ENCODE data around the gene IFNA6.

IFNA6 gene

GRCh38 chr9:21340735-21341134 is 10.0 kb downstream of the IFNA6 start:
- Histone ChIP-seq H3K4me3 (ENCODE audit: low read length) (no peak overlapping the region), H3F3A (ENCODE audit: insufficient read depth, low read length) (no peaks in the 10 kb centered on the region), H2AFZ (ENCODE audit: low read length) (no peak overlapping the region), H3K79me2 (ENCODE audit: low read length) (no peaks in the 10 kb centered on the region), H3K9me3 (replicated peaks; ENCODE audit: insufficient read depth, low read length) (no peaks in the 10 kb centered on the region), H3K9ac (ENCODE audit: low read length) (no peak overlapping the region), H3K9me2 (replicated peaks; ENCODE audit: insufficient read depth, low read length) (no peaks in the 10 kb centered on the region), H3K4me2 (ENCODE audit: low read depth, low read length) (no peak overlapping the region), H3K27me3 (replicated peaks; ENCODE audit: insufficient read depth, low read length) (no peaks in the 10 kb centered on the region; the same call in 1 of the 2 replicates), H3K27ac (ENCODE audit: low read length) (no peak overlapping the region), H3K4me1 (ENCODE audit: low read length) (no peaks in the 10 kb centered on the region), H4K20me1 (ENCODE audit: insufficient read depth, low read length) (no peaks in the 10 kb centered on the region), H3K36me3 (replicated peaks; ENCODE audit: insufficient read depth, low read length) (no peaks in the 10 kb centered on the region)
- DNase-seq: no peak
- TF ChIP-seq EZH2 (optimal IDR thresholded peaks at IDR 0.05; ENCODE audit: low read depth, low read length) (no peak), EZH2phosphoT487 (IDR thresholded peaks at IDR 0.05; ENCODE audit: low read length) (no peak), CTCF (IDR thresholded peaks at IDR 0.05; ENCODE audit: low read length) (no peak)

- Histone ChIP-seq H3K4me3 (ENCODE audit: low read length) (no peak overlapping the region), H3K79me2 (ENCODE audit: low read length) (peaks cover 36% of the 10 kb centered on the region), H3K9ac (ENCODE audit: low read length) (no peak overlapping the region), H3K27me3 (replicated peaks; ENCODE audit: insufficient read depth, low read length) (no peaks in the 10 kb centered on the region; the same call in 1 of the 2 replicates), H3K4me1 (ENCODE audit: low read length) (no peaks in the 10 kb centered on the region; the same call in 1 of the 2 replicates), H3K27ac (ENCODE audit: low read length) (no peak overlapping the region), H2AFZ (ENCODE audit: low read length) (no peak overlapping the region), H3K36me3 (replicated peaks; ENCODE audit: insufficient read depth, low read length) (no peaks in the 10 kb centered on the region; the same call in 1 of the 2 replicates), H3F3A (ENCODE audit: insufficient read depth, low read length) (no peaks in the 10 kb centered on the region), H3K9me3 (replicated peaks; ENCODE audit: insufficient read depth, low read length) (no peaks in the 10 kb centered on the region), H4K20me1 (ENCODE audit: insufficient read depth, low read length) (no peaks in the 10 kb centered on the region), H3K9me2 (replicated peaks; ENCODE audit: insufficient read depth, low read length) (no peaks in the 10 kb centered on the region), H3K4me2 (ENCODE audit: low read depth, low read length) (no peak overlapping the region)
- DNase-seq: no peak
- TF ChIP-seq EZH2phosphoT487 (IDR thresholded peaks at IDR 0.05; ENCODE audit: low read length) (no peak), CTCF (IDR thresholded peaks at IDR 0.05; ENCODE audit: low read length) (no peak), EZH2 (optimal IDR thresholded peaks at IDR 0.05; ENCODE audit: low read depth, low read length) (no peak)
Measured at GRCh38 chr9:21336457-21336856, 14.2 kb downstream of the IFNA6 start.

GRCh38 chr9:21334701-21335632 is 15.7 kb downstream of the IFNA6 start, which contains the start of gene KLHL9:
TSS of gene KLHL9 (minus strand) at chr9:21335404. CDS start at chr9:21334859, 545 bp downstream.
- no peaks in the 10 kb centered on the region for H3F3A ChIP-seq (ENCODE audit: insufficient read depth, low read length)
- H3K27ac ChIP-seq (ENCODE audit: low read length): peak within 1 kb of the TSS; percentile 72; the same call in 1 of the 2 replicates
- DNase-seq: peak; percentile 79
- peak within 1 kb of the TSS; percentile 82 for H3K9ac ChIP-seq (ENCODE audit: low read length)
- H3K9me2 ChIP-seq (replicated peaks; ENCODE audit: insufficient read depth, low read length): no peaks in the 10 kb centered on the region
- H3K4me2 ChIP-seq (ENCODE audit: low read depth, low read length): peak within 1 kb of the TSS; percentile 77
- peak within 1 kb of the TSS; percentile 87 for H3K4me3 ChIP-seq (ENCODE audit: low read length)
- H3K27me3 ChIP-seq (replicated peaks; ENCODE audit: insufficient read depth, low read length): no peaks in the 10 kb centered on the region; the same call in 1 of the 2 replicates
- TF ChIP-seq EZH2phosphoT487 (IDR thresholded peaks at IDR 0.05; ENCODE audit: low read length): no peak
- peak within 1 kb of the TSS; percentile 65 for H2AFZ ChIP-seq (ENCODE audit: low read length)
- H3K9me3 ChIP-seq (replicated peaks; ENCODE audit: insufficient read depth, low read length): no peaks in the 10 kb centered on the region
- no peaks in the 10 kb centered on the region; the same call in 1 of the 2 replicates for H3K4me1 ChIP-seq (ENCODE audit: low read length)
- no peaks in the 10 kb centered on the region for H4K20me1 ChIP-seq (ENCODE audit: insufficient read depth, low read length)
- H3K36me3 ChIP-seq (replicated peaks; ENCODE audit: insufficient read depth, low read length): no peaks in the 10 kb centered on the region; the same call in 1 of the 2 replicates
- peaks cover 43% of the 10 kb centered on the region for H3K79me2 ChIP-seq (ENCODE audit: low read length)
